Activated CD4-positive, alpha-beta T cell treated with anti-CD3 and anti-CD28 coated beads, Interleukin-2, Interleukin-4, amounts not matched to agents 100 ng/mL and 50 ng/mL, durations not matched to agents 16 hours and 8 hours (primary cell): ENCODE data around the gene PXDC1.

ENCODE experiments used
- DNase-seq: peaks from one replicate; pipeline ENCODE4 v3.0.0-alpha.2; 2020; ENCODE audit warnings: low spot score

Gene PXDC1, protein sequence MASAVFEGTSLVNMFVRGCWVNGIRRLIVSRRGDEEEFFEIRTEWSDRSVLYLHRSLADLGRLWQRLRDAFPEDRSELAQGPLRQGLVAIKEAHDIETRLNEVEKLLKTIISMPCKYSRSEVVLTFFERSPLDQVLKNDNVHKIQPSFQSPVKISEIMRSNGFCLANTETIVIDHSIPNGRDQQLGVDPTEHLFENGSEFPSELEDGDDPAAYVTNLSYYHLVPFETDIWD

DNA sequence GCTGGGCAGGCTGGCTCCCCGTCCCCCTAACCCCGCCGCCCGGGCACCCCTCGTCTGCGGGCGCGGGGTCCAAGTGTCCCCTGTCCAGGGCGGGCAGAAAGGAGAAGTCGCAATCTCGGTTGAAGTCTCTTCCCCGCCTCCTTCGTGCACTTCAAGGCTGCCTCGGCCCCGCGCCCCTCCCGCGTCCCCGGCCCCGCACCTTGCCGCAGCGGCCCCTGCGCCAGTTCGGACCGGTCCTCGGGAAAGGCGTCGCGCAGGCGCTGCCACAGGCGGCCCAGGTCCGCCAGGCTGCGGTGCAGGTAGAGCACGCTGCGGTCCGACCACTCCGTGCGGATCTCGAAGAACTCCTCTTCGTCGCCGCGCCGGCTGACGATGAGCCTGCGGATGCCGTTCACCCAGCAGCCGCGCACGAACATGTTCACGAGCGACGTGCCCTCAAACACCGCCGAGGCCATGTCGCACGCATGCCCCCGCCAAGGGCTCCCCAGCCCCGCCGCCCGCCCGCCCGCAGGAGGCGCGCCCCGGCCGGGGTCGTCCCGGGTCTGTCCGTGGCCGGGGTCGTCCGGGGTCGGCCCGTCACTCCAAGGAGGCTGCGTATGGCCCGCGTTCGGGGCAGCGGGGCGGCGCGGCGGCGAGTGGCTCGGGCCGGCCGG, at the start of gene PXDC1:
TSS of gene PXDC1 (minus strand) at position 637 of the 653 bp plus-strand sequence. CDS start at position 455, 182 bp downstream.
- DNase-seq, result no peak

DNA sequence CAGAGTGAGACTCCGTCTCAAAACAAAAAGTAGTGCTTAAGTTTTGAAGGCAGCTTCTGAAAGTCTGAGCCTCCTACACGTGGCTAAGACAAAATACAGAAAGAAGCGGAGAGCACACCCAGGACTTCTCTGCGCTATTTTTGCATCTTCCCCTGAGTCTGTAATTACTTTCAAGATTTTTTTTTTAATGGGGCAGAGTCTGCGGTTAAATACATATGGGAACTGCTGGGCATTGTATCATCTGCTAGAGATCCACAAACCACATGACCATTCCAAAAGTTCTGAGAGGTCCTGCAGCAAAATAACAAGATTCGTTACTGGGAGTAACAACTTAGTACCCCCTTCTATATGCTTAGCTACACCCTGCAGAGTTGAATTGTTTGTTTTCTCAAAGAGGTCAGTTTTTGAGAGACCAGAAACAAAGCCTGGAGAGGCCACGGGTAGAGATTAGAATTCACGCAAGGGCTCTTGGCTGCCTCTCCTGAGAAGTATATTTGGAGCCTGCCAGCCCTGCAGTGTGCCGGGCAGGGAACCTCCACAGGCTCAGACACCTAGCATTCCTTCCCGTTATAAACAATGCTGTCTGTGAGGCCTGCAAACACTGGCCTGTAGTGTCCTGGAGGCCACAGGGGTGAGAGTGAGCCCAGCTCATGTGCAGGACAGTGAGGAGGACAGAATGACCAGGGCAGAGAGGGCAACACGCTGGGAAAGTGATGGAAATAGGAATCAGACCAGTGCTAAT, 49.5 kb upstream of the PXDC1 start:
- DNase-seq, result no peak

DNA sequence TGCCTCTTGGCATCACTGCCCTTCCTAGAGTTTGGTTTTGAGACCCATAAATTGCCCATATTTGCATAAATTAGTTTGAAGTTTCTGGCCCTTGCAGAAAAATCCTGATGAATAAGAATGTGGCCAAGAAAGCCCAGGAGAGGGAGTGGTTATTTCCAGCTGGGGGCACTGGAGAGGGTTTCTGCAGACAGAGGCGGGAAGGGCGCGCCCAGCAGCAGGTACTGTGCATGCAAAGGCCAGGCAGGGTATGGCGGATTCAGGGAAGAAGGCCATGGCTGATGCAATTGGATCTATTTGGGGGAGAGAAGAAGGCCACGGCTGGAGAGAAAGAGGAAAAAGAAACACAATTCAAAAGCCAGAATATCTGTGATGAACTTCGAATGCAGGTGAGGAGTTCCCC, 48.2 kb upstream of the PXDC1 start:
- DNase-seq, result no peak

DNA sequence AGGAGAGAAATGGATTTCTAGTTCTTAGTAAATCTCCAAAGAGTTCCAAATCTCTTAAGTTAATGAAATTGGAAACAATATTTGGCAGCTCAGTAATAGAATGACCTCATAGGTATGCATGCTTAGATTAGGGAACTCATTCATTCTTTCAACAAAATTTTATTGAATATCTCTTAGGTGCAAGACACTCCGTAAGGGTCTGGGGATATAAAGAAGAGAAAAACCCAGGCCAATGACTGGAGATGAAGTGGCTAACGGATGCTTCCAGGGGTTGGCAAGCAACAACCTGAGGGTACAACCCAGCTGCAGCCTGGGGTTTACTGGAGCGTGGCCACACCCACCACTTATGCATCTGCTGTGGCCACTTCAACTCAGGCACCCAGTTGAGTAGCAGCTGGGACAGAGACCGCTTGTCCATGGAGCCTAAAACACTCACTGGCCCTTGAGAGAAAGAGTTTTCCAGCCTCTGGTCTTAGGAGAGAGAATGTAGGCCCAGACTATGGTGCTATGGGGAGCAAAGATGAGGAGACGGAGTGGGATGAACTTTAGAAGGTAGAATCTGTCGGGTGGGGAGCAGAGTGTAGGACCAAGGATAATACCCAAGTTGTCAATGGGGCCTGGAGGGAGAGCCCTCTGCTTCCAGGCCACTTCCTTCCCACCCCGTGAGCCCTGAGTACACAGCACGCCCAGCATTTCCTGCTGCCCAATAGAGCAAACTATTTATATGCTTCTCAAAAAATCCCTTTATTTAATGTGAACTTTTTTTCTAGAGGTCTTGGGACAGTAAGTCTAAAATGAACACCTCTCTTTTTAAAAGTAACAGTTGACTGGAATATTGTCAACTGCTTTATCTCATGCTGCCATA, 46.8 kb upstream of the PXDC1 start:
- DNase-seq, result no peak

DNA sequence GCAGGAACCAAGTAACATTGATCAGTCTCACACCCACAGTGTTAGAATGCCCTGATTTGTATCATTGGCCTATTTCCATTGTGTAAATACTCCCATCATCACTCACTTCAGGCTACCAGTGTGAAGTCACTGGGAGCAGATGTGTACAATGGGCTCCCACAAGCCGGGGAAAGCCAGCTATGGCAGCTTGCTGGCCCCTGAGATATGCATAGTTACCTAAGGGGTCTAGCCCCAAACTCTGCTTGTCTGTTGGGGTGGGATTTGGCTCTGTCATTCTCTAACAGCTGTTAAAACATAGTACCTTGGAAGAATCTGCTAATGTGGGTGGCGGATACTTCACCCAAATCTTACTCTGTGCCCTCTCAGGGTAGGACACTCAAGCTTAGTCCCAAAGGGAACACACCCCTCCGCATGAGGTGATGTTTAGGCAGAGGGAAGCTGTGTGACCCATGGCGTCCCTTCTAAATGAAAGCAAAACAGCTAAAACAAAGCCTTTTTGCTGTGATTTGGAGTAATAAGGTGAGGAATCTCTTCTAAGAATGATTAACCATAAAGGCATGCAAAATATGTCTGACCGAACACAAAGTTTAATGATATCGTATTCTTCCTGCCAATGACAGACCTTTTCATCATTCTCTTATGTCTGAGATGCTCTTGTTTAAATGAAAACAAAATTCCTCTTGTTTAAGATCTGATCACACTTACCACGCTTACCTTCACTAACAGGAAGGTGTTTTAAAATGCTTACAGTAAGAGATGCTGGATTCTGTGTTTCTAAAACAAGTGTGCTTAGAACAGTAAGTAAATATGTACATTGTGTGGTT, 45.9 kb upstream of the PXDC1 start:
- DNase-seq, result no peak

DNA sequence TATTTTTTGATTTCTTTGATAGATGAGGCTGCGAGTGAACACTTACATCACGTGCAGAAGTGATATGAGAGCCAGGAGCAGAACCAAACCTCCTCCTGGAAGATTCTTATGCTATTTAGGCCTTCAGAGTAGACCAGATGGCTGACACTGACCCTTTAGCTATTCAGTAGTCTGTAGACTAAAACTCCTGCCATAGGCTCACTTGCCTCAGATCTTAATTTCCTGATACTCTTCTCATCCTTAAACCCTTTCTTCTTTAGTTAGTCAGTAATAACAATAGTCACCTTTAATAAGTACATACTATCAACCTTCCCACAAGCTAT, 45.2 kb upstream of the PXDC1 start:
- DNase-seq, result no peak

DNA sequence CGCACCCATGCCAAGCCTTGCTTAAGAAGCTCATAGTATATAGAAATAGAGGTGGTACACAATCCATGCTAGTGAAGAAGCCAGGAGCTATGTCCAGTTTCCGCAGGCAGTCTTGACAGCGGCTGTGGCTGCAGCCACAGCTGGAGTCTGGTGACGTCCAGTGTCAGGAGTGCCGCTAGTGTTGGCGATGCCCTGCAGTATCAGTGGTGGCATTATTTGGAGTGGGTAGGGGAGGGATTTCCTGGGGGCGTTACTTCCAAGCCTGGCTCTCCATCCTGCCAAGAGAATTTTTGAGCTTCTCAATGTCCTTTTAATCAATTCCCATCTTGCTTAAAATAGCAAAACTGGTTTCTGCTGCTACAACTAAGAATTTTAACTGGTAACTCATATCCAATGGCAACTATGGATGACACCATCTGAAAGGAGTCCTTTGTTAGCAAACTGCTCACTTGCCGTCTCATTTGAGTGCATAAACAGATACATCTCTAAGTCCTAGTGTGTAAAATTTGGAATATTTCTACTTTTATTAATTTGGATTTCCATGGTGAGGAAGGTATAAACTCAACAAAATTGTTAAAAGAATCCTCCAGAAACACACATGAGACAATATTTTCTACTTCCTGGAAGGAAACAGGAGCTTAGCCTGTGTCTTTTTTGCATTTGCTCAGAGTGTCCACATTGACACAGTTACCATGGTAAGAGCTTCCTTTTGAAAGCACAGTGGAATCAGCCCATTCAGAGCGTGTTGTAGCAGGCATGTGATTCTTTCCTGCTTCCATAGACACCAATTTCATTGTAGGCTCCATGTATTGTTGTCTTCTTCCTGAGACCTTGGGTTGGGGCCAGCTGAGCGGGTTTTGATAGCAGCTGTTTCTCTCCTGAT, 44.6 kb upstream of the PXDC1 start:
- no peak for DNase-seq

DNA sequence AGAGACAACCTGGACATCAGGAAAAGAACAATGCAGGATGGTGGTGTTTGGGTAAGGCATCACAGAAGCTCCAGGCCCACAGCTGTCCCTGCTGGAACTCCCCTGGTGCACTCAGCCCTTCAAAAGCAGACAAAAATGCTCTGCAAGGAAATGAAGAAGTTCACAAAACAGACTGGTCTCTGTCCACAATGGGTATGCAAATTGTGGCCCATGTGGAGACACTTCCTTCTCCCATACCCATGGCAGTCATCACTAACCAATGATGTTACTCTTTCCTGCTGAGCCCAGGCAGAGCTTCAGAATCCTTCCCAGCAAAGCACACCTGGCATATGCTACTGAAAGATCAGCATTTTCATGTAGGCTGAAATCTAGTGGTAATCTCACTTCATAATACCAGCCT, 42.6 kb upstream of the PXDC1 start:
- no peak for DNase-seq

DNA sequence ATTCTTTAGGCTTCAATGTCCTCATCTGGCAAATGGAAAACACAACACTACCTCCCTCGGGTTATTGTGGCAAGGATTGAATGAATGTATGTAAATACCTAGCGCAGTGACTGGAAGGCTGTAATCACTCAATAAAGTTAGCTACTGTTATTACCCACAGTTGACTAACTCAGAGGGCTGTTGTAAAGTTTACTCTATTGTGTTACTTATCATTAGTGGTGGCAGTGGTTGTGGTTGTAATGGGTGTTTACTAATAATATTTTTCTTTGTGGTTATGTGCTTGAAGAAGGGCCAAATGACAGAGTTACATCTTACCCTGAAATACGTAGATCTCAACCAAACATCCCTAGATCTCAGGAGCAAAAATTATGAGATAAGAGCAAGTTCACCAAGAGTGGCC, 42.0 kb upstream of the PXDC1 start:
- no peak for DNase-seq

DNA sequence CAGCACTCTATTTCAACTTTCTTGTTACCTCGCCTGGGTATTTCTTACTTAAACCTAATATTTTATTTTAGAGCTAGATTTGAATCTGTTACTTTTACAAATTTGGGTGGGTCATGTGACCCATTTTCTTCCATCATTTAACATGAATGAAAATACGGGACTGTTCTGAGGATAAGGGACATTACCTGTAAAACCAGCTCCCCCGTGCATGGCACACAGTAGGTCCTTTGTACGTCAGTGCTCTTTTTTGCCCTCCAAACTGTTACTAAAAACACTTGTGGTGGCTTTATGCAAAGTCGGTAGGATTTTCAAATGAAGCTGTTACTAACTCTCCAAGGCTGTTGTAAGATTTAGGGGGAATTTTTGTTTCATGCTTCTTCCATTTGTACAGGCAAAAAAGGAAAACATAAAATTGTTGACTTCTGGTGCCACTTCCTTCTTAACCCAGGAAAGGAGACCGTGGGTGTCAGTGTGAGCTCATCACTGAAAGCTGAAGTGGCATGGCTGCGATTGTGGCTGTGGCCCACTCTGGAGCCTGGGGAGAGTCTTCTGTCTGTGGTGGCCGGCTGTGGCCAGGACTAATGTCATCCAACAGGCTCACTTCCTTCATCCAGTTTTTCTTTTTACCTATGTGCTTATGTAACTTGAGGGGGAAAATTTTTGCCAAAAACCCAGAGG, 40.2 kb upstream of the PXDC1 start:
- DNase-seq, result no peak

DNA sequence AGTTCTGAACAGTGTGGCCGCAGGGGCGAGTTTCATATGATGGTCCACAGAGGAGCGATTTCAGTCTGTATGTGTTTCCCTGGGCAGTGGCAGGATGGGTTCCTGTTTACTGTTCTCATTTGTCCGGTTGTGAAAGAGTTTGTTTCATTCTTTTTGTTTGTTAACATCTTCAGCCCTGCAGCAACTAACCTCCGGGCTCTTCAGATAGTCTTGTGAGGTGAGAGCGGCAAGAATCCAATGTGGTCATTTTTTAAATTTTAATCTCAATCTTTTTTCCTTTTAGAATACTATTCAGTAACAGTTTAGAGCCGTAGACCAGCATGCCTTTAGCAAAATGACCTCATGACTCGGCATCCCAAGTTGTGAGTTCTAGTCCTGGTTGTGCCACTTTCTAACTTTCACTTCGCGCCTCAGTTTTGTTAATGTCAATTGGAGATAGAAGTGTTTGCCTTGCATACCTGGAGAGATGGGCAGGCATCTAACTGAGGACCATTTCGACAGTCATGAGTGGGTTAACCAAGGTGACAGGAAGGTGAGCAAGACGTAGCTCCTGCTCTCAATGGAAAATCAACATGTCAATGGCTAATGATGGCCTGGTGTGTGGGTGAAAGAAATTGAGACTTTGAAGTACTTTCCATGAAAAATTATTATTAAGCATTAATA, 38.5 kb upstream of the PXDC1 start:
- no peak for DNase-seq

DNA sequence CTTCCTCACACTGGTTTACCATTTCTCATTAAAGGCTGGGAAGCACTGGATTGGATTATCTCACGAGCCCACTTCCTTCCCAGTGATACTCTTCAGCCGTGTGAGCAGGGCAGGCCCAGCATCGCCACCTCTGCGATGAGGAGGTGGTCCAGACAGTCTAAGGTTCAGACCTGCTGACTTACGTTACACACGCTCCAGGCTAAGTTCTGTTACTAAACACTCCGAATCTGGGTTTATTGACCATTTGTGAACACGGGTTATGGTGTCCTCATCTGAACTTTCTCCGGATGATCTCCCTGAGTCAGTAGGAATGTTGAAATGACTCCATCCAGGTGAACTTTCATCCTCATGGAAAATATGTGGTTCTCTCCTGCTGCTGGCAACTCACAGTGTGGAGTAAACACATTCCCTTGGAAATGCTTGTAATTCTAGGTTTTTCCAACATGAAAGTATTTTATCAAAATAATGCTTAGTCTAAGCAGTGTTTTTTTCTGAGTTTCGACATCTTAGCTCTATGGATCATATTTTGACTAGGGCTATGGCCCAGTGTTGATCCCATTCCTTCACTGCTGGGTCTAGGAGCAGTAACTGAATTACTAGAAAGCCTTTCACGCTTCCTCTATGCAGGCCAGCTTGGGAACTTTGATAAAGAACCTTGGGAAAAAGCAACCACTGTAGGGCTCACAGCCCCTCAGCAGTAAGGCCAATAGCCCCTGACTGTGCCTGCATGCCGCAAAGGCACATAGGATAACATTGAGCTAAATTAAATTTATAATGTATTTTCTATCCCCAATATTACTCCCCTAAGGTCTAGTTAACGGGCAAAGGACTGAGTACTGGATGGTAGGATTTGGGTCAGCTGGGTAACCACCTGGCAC, 37.7 kb upstream of the PXDC1 start:
- no peak for DNase-seq

DNA sequence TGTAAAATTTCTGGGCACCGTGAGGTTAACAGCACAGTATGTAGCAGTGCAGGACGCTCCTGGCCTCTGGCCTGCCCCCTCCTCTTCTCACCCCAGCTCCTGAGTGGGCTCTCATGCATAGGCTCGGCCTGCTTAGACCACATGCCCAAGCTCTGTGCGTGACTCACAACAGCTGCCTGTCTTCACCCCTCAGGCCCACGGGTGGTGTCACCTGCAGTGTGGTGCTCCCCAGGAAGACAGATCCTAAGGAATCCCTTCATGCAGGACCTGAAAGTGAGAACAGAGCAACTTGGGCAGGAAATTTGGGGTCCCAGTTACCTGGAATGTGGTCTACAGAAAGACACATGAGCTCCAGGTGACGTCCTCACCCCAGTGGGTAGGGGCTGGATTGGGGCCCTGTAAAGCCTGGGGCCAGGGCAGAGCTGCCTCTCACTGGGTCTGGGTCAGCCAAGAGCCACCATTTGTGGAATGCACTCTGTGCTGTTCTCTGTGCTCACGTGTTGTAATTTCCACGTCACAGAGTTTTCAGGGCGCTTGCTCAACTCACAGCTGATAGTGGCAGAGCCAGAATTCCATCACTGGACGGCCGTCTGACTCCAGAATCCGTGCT, 37.0 kb upstream of the PXDC1 start:
- DNase-seq, result no peak

DNA sequence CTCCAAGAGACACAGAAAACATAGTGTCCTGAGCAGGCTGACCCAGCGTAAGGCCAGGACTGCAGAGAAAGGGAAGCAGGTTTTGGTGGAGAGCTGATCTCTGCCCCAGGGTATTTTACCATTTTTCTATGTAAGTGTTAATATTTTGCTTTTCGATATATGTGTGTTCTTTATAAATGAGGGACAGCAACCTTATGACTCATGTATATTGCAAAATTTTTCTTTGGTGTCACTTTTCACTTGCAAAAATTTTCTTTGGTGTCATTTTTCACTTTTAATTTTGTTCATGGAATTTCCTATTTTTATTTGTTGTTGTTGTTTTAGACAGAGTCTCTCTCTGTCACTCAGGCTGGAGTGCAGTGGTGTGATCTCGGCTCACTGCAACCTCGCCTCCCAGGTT, 34.6 kb upstream of the PXDC1 start:
- no peak for DNase-seq

DNA sequence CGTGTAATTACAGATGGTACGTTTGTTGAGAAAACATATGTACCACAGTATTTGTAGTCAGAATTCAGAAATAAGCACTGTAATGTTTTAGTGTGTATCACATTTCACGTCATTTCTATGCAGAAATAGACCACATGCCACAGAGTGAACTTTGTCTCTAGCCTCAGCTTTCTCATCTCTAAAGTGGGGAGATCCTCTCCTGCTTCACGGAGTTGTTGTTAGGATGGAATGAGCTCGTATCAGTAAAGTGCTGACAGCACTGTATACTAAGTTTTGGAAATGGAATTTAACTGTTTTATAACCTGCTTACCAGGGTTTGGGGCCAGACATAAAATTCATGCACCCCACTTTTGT, 34.2 kb upstream of the PXDC1 start:
- no peak for DNase-seq

DNA sequence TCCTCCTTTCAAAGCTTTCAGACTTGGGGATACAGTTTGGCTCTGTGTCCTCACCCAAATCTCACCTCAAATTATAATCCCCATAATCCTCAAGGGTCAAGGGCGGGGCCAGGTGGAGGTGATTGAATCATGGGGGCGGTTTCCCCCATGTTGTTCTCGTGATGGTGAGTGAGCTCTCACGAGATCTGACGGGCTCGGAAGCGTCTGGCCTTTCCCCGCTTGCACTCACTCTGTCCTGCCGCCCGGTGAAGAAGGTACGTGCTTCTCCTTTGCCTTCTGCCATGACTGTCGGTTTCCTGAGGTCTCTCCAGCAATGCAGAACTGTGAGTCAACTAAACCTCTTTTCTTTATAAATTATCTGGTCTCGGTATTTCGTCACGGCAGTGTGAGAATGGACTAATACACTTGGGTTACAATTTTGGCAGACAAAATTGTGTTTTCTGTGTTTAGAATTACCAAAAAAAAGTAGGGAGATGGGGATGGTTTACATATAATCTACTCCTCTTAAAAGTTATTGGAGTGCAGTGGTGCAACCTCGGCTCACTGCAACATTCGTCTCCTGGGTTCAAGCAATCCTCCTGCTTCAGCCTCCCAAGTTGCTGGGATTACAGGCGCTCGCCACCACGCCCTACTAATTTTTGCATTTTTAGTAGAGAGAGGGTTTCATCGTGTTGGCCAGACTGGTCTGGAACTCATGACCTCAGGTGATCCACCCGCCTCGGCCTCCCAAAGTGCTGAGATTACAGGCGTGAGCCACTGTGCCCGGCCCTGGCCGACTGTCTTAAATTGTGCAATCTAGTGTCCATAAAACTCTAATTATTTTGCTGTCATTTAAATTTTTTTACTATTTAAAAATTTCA, 33.6 kb upstream of the PXDC1 start:
- no peak for DNase-seq

DNA sequence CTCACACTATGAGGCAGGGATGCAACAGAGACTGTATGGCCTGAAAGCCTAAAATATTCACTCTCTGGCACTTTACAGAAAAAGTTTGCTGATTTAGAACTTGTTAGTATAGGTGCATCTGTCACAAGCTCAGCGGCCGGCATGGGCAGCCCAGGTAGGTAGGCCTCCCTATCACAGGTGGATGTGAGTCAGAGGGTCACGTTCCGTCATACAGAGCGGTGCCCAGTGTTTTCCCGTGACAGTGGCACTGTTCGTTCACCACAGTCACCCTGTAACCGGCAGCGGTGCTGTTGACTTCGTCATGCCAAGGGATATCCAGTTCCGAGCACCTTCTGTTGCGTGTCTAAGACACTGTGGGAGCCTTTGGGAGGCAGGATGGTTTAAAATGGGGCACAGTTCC, 32.9 kb upstream of the PXDC1 start:
- DNase-seq, result no peak
